GM12878 (cell line): ENCODE results near the gene MAGI1.

ENCODE experiments used
- CREB1 ChIP-seq: IDR thresholded peaks from 2 replicates; pipeline ENCODE4 v1.6.1; 2012; ENCODE audit warnings: low read depth, mild to moderate bottlenecking, inconsistent platforms
- TF ChIP-seq, protein P1 (sequence below), 3 experiments: IDR thresholded peaks in 2 of 3; conservative IDR thresholded peaks in 1 of 3; 2 replicates each; pipeline ENCODE4 v1.5.1; 2011; ENCODE audit warnings: low read depth in 3 of 3, low read length in 3 of 3, mild to moderate bottlenecking in 3 of 3, control low read depth in 2 of 3, moderate library complexity in 2 of 3, inconsistent platforms in 1 of 3, mixed read lengths in 1 of 3; ENCODE audit not compliant: control insufficient read depth in 2 of 3, insufficient read depth in 1 of 3; ENCODE audit errors: extremely low read depth in 1 of 3

DNA sequence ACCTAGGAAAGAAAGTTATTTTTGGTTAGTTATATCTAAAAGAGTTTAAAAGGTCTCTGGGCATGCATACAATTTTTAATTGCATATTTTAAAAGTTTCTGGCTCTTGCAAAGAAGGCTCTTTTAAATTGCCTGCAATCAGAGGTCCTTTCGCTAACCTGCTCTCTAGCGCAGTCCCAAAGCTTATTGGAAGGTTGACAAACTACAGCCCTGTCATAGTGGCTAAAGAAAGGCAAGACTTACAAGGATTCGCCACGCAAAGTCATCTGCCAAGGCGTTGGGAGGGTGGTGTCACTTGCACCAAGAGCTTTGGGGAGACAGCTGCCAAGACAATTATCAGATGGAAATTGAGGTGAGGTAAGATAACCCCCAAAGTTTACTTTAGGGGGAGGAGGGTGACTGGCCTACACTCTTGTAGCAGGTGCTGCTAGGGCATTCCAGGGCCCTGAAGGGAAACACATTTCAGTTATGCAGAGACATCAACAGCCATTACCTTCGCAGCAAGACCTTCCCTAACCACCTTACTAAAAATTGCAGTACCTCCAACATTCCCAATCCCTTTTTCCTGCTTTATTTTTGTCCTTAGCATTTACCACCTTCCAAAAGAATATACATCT is 606.2 kb downstream of the MAGI1 start:
- TF ChIP-seq, protein P1, sequence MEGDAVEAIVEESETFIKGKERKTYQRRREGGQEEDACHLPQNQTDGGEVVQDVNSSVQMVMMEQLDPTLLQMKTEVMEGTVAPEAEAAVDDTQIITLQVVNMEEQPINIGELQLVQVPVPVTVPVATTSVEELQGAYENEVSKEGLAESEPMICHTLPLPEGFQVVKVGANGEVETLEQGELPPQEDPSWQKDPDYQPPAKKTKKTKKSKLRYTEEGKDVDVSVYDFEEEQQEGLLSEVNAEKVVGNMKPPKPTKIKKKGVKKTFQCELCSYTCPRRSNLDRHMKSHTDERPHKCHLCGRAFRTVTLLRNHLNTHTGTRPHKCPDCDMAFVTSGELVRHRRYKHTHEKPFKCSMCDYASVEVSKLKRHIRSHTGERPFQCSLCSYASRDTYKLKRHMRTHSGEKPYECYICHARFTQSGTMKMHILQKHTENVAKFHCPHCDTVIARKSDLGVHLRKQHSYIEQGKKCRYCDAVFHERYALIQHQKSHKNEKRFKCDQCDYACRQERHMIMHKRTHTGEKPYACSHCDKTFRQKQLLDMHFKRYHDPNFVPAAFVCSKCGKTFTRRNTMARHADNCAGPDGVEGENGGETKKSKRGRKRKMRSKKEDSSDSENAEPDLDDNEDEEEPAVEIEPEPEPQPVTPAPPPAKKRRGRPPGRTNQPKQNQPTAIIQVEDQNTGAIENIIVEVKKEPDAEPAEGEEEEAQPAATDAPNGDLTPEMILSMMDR (IDR thresholded peaks at IDR 0.05 in 2 of 3, conservative IDR thresholded peaks at IDR 0.05 in 1 of 3; ENCODE audit: control insufficient read depth in 2 of 3, extremely low read depth in 1 of 3, insufficient read depth in 1 of 3, low read depth in 3 of 3, low read length in 3 of 3) = no peak
- no peak for TF ChIP-seq CREB1
